ENCODE data around the gene CLN6.
"Not testable (repeated sequence)": the region's sequence is repeated elsewhere in the genome, so short reads cannot be mapped to it uniquely, and the experiment has no call there.

The CLN6 gene

GRCh38 chr15:68214838-68215254 is 14.7 kb downstream of the CLN6 start:
- no peak for TF ChIP-seq CTCF (IDR thresholded peaks at IDR 0.05; ENCODE audit: low read depth, low read length)
- no peak for TF ChIP-seq MAX (IDR thresholded peaks at IDR 0.05; ENCODE audit: low read depth, low read length)
- no peak overlapping the region for H3K4me3 ChIP-seq (ENCODE audit: low read depth, low read length)
- no peak for DNase-seq (ENCODE audit: low read depth)

GRCh38 chr15:68213991-68214837 is 15.3 kb downstream of the CLN6 start:
- no peak for TF ChIP-seq POLR2A (IDR thresholded peaks at IDR 0.05; ENCODE audit: extremely low read depth, insufficient read length)
- no peak overlapping the region for H3K4me3 ChIP-seq (ENCODE audit: low read depth, low read length)
- DNase-seq (ENCODE audit: low read depth) = no peak

GRCh38 chr15:68213491-68213845 is 16.1 kb downstream of the CLN6 start:
- not testable (repeated sequence) for DNase-seq (ENCODE audit: low read depth); H3K4me3 ChIP-seq (ENCODE audit: low read depth, low read length)

- TF ChIP-seq POLR2A (IDR thresholded peaks at IDR 0.05; ENCODE audit: extremely low read depth, insufficient read length) = no peak
- no peak for TF ChIP-seq CTCF (IDR thresholded peaks at IDR 0.05; ENCODE audit: low read depth, low read length)
- TF ChIP-seq MAX (IDR thresholded peaks at IDR 0.05; ENCODE audit: low read depth, low read length) = no peak
- no peak for TF ChIP-seq MYC (IDR thresholded peaks at IDR 0.05; ENCODE audit: low read depth, low read length)
- no peak overlapping the region for H3K4me3 ChIP-seq (ENCODE audit: low read depth, low read length)
- DNase-seq (ENCODE audit: low read depth) = no peak
Measured at GRCh38 chr15:68211656-68212320, 17.7 kb downstream of the CLN6 start.

- no peak overlapping the region for H3K4me3 ChIP-seq (ENCODE audit: low read depth, low read length)
- no peak for TF ChIP-seq MYC (IDR thresholded peaks at IDR 0.05; ENCODE audit: low read depth, low read length)
- TF ChIP-seq POLR2A (IDR thresholded peaks at IDR 0.05; ENCODE audit: extremely low read depth, insufficient read length) = no peak
- TF ChIP-seq CTCF (IDR thresholded peaks at IDR 0.05; ENCODE audit: low read depth, low read length) = peak; percentile 72
- 0 out of 2 replicates have a peak, but pooled peaks have one; percentile 12 for TF ChIP-seq MAX (IDR thresholded peaks at IDR 0.05; ENCODE audit: low read depth, low read length)
- DNase-seq (ENCODE audit: low read depth) = peak; percentile 63
Measured at GRCh38 chr15:68210821-68211655, 18.5 kb downstream of the CLN6 start.

- no peak for DNase-seq (ENCODE audit: low read depth)
- no peak overlapping the region for H3K4me3 ChIP-seq (ENCODE audit: low read depth, low read length)
- no peak for TF ChIP-seq MAX (IDR thresholded peaks at IDR 0.05; ENCODE audit: low read depth, low read length)
- TF ChIP-seq CTCF (IDR thresholded peaks at IDR 0.05; ENCODE audit: low read depth, low read length) = no peak
- TF ChIP-seq MYC (IDR thresholded peaks at IDR 0.05; ENCODE audit: low read depth, low read length) = no peak
Measured at GRCh38 chr15:68210409-68210756, 19.1 kb downstream of the CLN6 start.
